ENCODE measurements around the gene LRRC7. TPM values are rescaled to one million over a fixed set of nuclear protein-coding genes. Genes with fewer than 3 reads are reported as not detected.

LRRC7 gene
- total RNA-seq, 1 donor from 2014 or later: not detected

DNA sequence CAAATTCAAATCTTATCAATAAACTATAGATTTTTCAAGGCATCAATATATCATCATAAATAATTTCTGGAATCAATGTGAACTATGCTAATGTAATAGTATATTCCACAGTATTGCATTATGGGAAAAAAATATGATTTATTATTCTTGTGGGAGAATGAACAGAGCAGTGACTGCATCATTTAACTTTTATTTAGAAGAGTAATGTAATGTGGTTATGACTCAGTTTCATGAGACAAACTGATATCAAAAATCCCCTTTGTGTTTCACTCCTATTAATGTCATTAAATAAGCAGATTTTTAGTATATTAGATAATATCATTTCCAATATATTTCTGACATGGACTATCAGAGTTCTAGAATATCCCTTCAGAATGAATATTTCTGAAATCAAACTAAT is 450.0 kb downstream of the LRRC7 start:
- Histone ChIP-seq H3K27me3 (ENCODE audit: control insufficient read depth, insufficient read depth, low read length) (no peaks in the 10 kb centered on the region), H3K4me3 (ENCODE audit: low read depth, low read length) (no peak overlapping the region), H3K36me3 (ENCODE audit: control insufficient read depth, insufficient read depth, low read length) (no peaks in the 10 kb centered on the region)
- DNase-seq (ENCODE audit: low read depth): peak; percentile 1
- TF ChIP-seq, protein P1, sequence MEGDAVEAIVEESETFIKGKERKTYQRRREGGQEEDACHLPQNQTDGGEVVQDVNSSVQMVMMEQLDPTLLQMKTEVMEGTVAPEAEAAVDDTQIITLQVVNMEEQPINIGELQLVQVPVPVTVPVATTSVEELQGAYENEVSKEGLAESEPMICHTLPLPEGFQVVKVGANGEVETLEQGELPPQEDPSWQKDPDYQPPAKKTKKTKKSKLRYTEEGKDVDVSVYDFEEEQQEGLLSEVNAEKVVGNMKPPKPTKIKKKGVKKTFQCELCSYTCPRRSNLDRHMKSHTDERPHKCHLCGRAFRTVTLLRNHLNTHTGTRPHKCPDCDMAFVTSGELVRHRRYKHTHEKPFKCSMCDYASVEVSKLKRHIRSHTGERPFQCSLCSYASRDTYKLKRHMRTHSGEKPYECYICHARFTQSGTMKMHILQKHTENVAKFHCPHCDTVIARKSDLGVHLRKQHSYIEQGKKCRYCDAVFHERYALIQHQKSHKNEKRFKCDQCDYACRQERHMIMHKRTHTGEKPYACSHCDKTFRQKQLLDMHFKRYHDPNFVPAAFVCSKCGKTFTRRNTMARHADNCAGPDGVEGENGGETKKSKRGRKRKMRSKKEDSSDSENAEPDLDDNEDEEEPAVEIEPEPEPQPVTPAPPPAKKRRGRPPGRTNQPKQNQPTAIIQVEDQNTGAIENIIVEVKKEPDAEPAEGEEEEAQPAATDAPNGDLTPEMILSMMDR (IDR thresholded peaks at IDR 0.05; ENCODE audit: insufficient read depth, low read length, severe bottlenecking): no peak
- no peak for FAIRE-seq

DNA sequence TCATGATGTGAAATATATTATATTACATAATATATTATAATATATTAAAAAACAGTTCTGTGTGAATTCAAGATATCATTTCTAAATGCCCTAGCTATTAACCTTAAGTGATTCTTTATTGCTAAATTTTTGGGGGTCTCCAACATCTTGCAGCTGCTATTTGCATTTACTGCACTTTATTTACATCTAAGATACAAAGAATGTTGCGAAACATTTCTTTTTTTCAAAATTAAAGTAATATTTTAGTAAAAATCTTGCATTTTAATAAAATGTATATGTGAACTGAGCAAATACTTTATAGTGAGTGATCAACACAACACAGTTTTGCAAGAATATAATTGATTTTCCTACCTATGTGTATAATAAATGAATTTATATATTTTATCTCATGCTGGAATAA is 456.6 kb downstream of the LRRC7 start:
- no peaks in the 10 kb centered on the region for H3K27me3 ChIP-seq (ENCODE audit: control insufficient read depth, insufficient read depth, low read length)
- no peaks in the 10 kb centered on the region for H3K36me3 ChIP-seq (ENCODE audit: control insufficient read depth, insufficient read depth, low read length)
- no peak overlapping the region for H3K4me3 ChIP-seq (ENCODE audit: low read depth, low read length)
- TF ChIP-seq, protein P1 (IDR thresholded peaks at IDR 0.05; ENCODE audit: insufficient read depth, low read length, severe bottlenecking): no peak
- DNase-seq (ENCODE audit: low read depth) (no peak), FAIRE-seq (no peak)

DNA sequence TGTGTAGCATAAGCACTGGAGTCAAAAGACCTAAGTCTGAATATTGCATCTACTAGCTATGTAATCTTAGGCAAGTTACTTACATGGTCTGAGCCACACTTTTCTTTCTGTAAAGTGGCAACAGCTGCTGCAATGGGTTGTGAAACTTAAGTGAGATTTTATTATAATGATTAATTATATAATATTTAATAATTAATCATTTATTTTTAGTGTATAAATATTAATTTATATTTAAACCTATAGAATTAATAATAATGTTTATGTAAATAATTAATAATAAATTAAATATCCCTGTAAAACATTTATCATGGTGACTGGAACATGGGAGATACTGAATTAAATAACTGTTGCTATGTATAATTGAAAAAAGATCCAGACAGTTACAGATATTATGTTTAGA is 457.3 kb downstream of the LRRC7 start:
- Histone ChIP-seq H3K27me3 (ENCODE audit: control insufficient read depth, insufficient read depth, low read length) (no peaks in the 10 kb centered on the region), H3K36me3 (ENCODE audit: control insufficient read depth, insufficient read depth, low read length) (no peaks in the 10 kb centered on the region), H3K4me3 (ENCODE audit: low read depth, low read length) (no peak overlapping the region)
- TF ChIP-seq, protein P1 (IDR thresholded peaks at IDR 0.05; ENCODE audit: insufficient read depth, low read length, severe bottlenecking): no peak
- DNase-seq (ENCODE audit: low read depth): no peak
- no peak for FAIRE-seq

DNA sequence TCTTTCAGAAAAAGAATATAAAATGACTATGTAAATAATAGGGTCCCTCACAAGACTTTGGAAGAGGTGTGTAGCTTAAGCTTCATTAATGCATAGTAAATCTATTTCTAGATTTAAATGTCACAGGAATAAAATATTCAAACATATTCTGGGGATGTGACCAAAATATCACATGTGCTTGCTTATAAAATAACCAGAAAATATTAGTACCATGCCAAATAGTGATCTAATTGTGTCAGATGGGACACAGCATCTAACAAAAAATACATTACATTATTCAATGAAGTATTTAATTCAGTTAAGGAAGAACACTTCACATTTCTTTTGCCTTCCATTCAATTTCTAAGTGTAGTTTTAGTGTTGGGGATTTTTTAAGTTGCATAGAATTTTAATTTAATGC is 458.1 kb downstream of the LRRC7 start:
- Histone ChIP-seq H3K27me3 (ENCODE audit: control insufficient read depth, insufficient read depth, low read length) (no peaks in the 10 kb centered on the region), H3K36me3 (ENCODE audit: control insufficient read depth, insufficient read depth, low read length) (no peaks in the 10 kb centered on the region), H3K4me3 (ENCODE audit: low read depth, low read length) (no peak overlapping the region)
- DNase-seq (ENCODE audit: low read depth) (no peak), FAIRE-seq (no peak)
- TF ChIP-seq, protein P1 (IDR thresholded peaks at IDR 0.05; ENCODE audit: insufficient read depth, low read length, severe bottlenecking): no peak

DNA sequence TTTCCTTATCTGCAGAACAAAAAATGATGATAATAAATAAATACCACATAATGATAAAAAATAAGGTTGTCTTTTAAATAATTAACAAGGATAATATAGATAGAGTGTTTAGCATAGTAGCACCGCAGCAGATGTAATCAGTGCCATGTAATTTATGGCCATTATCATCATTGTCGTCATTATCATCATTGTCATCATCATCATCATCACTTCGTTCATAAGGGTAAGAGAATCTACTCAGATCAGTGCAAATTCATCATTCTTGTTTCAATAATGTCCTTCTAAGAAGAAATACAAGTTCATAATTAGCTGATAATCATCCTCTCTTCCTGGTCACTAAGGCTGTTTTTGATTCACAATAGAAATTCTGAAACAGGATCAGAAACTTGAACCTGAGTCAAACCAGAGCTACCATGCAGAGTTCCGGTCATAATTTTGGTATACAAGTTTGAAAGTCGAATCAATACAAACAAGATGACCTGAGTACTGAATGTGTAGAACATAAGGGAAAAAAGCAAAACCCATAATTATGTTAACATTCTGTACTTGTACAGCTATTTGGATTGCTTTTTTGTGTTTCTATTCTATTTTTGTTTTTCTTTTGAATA is 465.6 kb downstream of the LRRC7 start:
- DNase-seq (ENCODE audit: low read depth) (no peak), FAIRE-seq (no peak)
- Histone ChIP-seq H3K36me3 (ENCODE audit: control insufficient read depth, insufficient read depth, low read length) (no peaks in the 10 kb centered on the region), H3K27me3 (ENCODE audit: control insufficient read depth, insufficient read depth, low read length) (no peaks in the 10 kb centered on the region), H3K4me3 (ENCODE audit: low read depth, low read length) (no peak overlapping the region)
- TF ChIP-seq, protein P1 (IDR thresholded peaks at IDR 0.05; ENCODE audit: insufficient read depth, low read length, severe bottlenecking): no peak

DNA sequence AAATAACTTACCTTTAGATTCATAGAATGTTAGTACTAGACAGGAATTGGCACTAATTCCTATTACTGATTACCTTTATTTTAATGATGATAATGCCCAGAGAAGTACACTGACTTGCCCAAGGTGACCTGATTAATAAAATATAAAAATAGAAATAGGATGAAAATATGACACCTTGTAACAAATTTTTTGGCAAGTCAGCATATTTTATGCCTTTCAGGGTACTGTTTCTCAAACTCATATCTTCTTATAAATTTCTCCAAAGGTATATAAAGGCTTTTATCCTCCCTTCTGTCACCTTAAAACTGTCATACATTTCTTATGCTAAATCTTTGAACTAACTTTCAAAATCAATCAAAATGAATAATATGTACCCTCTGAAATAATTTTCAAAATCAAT is 466.2 kb downstream of the LRRC7 start:
- Histone ChIP-seq H3K36me3 (ENCODE audit: control insufficient read depth, insufficient read depth, low read length) (no peaks in the 10 kb centered on the region), H3K4me3 (ENCODE audit: low read depth, low read length) (no peak overlapping the region), H3K27me3 (ENCODE audit: control insufficient read depth, insufficient read depth, low read length) (no peaks in the 10 kb centered on the region)
- DNase-seq (ENCODE audit: low read depth) (no peak), FAIRE-seq (no peak)
- TF ChIP-seq, protein P1 (IDR thresholded peaks at IDR 0.05; ENCODE audit: insufficient read depth, low read length, severe bottlenecking): no peak
